VCaP (cell line): ENCODE data around the gene RGL1.

ENCODE experiments used
- H3K27ac ChIP-seq: fragments of 450-650 bp; 2 replicates; pipeline ENCODE4 v1.5.1; 2017
- TF ChIP-seq, protein P1 (sequence below): fragments of 450-650 bp; conservative IDR thresholded peaks from 2 replicates; pipeline ENCODE4 v1.5.1; 2017; ENCODE audit warnings: mild to moderate bottlenecking, moderate library complexity

The RGL1 gene

DNA sequence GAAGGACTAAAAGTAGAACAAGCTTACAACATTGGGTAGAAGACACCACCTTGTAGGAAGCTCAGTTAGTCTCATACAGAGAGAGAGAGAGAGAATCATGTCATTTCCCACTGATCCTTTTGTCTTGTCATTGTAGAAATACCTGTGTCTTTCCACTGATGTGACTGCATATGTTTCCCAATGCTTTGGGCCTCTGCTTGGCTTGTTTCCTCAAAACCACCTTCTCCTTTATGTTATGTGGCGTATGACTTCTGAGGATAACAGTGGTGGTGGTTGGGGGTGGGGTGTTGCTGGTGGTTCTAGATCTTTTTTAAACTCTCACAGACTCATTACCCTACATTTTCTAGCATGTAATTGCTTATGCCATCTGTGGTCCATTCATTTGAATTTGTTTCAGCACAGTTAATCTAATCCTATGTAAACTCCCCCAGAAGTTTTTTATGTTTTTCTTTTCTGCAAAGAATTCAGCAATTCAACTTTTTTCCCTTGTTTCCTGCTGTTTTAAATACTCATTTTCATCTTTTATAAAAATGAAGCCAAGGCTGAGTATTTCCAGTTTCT lies 9.3 kb downstream of the RGL1 start:
- TF ChIP-seq, protein P1, sequence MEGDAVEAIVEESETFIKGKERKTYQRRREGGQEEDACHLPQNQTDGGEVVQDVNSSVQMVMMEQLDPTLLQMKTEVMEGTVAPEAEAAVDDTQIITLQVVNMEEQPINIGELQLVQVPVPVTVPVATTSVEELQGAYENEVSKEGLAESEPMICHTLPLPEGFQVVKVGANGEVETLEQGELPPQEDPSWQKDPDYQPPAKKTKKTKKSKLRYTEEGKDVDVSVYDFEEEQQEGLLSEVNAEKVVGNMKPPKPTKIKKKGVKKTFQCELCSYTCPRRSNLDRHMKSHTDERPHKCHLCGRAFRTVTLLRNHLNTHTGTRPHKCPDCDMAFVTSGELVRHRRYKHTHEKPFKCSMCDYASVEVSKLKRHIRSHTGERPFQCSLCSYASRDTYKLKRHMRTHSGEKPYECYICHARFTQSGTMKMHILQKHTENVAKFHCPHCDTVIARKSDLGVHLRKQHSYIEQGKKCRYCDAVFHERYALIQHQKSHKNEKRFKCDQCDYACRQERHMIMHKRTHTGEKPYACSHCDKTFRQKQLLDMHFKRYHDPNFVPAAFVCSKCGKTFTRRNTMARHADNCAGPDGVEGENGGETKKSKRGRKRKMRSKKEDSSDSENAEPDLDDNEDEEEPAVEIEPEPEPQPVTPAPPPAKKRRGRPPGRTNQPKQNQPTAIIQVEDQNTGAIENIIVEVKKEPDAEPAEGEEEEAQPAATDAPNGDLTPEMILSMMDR = no peak
- H3K27ac ChIP-seq = no peak overlapping the region

DNA sequence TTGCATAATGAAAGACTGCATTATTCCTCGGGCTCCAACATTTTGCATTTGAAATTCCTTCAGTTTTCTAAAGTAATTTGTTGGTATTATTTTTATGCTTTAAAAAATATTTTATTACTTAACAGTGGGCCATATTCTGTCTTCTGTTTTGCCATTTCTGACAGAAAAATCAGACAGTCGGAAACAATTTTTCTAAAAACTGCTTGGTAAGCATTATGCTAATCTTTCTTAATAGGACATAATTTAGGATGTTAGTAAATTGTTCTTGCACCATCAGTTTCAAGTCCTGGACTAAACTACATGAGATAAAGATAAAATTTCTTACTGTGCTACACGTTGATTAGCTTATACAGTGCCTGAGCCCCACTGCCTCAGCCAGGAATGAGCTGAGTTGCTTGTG lies 11.2 kb downstream of the RGL1 start:
- no peak overlapping the region for H3K27ac ChIP-seq
- TF ChIP-seq, protein P1 = no peak

DNA sequence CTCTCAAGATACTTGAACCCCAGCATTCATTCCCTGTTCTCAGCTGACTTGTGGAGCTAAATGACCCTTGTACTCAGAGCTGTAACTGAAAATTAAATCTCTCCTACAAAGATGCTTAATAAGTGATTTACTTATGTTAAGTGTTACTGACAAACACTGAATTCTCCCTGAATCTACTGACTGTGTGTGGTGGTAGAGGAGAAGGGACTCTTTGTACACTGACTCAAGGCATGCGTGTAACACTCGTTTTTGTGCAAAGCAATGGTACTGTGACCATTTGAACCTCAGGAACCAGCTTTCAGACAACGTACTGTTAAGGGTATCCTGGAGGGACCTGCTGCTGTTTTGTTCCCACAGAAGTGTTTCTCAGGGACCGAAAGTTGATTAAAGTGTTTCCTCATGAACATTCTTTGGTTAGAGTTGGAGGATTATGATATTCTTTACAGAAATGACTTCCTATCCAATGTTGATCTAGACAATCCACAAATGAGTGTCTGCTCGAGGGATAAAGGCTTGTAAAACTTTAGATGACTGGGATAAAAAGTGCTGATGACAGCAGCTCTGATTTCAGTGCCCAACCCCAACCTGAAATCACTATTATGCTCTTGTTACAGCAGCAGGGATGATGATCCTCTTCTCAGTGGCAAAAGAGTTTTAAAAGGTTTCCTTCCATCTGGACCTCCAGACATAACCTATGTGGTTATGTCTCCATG lies 12.8 kb downstream of the RGL1 start:
- H3K27ac ChIP-seq = no peak overlapping the region
- TF ChIP-seq, protein P1 = no peak

DNA sequence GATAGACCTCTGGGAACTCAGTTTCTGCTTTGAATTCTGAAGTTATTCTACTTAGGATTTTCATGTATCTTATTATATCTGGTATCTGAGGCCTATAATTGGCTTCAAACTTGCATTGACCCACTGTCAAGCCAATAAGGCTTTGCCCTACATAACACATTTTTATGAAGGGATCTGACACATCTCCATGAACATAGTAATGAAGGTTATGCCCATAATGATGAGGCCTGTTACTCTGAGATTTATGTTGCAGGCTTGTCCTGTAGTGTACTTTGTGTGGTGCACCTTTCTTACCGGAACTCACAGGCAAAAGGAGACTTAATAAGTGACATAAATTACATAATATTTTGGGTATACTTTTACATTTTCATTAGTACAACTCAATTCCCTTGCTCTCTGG lies 14.1 kb downstream of the RGL1 start:
- TF ChIP-seq, protein P1 = no peak

DNA sequence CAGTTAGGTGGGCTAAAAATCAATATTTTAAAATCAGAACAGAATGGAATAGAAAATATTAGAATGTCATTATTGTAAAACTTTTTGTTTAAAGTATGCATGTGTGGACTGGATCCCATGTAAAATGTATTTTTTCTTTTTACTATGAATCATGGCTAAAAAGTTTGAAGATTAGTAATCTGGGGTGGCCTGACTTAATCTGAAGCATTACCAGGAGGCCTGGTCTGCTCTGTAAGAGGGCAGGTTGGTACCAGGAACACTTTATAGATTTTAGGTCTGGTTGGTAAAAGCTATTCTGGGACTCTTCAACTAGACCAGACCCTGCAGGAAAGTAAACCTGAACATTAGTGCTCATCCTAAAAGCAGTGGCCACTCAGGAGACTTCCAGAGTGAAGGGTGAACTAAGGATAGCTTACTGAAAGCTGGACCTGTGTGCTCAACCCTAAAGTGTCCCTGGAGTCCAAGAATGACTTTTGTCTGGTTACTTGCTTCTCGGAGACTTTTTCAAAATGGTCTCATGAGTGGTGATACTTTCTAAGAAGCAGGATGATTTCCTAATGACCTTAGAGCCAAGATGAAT lies 16.5 kb downstream of the RGL1 start:
- H3K27ac ChIP-seq = no peak overlapping the region
- TF ChIP-seq, protein P1 = no peak

More for the DNA sequence above, 14.1 kb downstream of the RGL1 start:
- no peak overlapping the region for H3K27ac ChIP-seq

DNA sequence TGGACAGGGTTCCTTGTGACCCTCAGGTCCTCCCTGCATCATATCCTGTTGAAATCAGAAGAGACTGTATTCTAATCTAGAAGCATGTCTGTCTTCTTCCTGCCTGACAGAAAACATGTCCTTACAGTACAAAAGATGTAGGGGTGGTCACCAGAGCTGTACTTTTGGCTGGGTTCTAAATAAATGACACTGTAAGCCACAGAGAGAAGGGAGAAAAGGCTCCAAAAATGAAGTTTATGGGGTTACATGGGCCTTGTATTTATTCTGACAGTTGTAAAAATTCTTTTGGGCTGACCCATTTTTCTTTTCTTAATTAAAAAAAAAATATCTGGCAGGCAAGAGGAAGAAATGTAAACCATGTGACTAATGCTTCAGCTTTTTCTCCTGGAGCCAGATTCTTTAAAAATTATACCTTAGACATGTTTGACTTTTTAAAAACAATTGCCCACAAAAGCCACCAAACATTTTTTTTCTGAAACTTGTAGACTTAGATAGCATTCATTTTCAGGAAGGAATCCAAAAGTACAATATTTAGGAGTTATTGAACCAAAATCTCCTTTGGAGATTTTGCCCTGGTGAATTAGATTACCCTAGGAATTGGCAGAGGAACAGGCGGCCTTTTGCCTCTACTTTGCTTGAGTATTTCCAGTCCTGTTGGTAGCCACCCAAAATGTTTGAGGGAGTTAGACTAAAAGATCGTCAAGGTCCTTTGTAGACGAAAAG lies 17.1 kb downstream of the RGL1 start:
- TF ChIP-seq, protein P1 = no peak
- H3K27ac ChIP-seq = no peak overlapping the region

DNA sequence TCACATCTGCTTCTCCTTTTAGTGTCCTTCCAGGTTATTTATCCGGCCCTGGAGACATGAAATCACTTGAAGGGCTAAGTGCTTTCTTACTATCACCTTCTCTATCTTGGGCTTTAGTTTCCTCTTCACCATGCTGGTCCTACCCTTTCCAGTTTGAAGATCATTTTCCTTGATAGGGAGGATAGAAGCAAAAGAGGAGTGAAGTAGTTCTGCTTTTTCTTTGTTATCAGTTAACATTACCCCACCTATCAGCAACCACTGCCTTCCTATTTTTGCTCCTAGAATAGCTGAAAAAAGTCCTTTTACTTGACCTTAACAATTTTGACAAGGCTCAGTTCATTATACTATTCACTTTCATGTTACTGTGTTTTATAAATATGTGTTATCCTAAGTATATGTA lies 19.4 kb downstream of the RGL1 start:
- TF ChIP-seq, protein P1 = no peak
- no peak overlapping the region for H3K27ac ChIP-seq
